OCI-LY1 (cell line): ENCODE results near the gene NOXRED1.
A peak's percentile ranks its signal among the peaks of the same experiment; 100 is the strongest.
"Not testable (repeated sequence)": the region's sequence is repeated elsewhere in the genome, so short reads cannot be mapped to it uniquely, and the experiment has no call there.

Experiments
- H2AFZ ChIP-seq: fragments of 200-600 bp; sonication (generic), shearing (Covaris generic); 2 replicates; pipeline ENCODE4 v1.6.0; 2014; ENCODE audit warnings: antibody characterized with exemption, mild to moderate bottlenecking, low read length
- H3F3A ChIP-seq: fragments of 200-600 bp; sonication (generic), shearing (Covaris generic); 2 replicates; pipeline ENCODE4 v1.6.0; 2014; ENCODE audit warnings: mild to moderate bottlenecking, antibody characterized with exemption, low read length, moderate library complexity; ENCODE audit not compliant: insufficient read depth
- H3K27ac ChIP-seq: fragments of 200-600 bp; sonication (generic); 2 replicates; pipeline ENCODE4 v1.5.1; 2014; ENCODE audit warnings: low read length, mixed run types, mild to moderate bottlenecking, low read depth; ENCODE audit not compliant: poor library complexity, severe bottlenecking
- H3K27me3 ChIP-seq: fragments of 200-600 bp; sonication (generic); 2 replicates; pipeline ENCODE4 v1.6.0; 2014; ENCODE audit warnings: antibody characterized with exemption, mild to moderate bottlenecking, low read length, moderate library complexity; ENCODE audit not compliant: insufficient read depth
- H3K36me3 ChIP-seq: fragments of 200-600 bp; sonication (generic); 2 replicates; pipeline ENCODE4 v1.6.1; 2014; ENCODE audit warnings: mild to moderate bottlenecking, antibody characterized with exemption, low read length, moderate library complexity, mixed read lengths; ENCODE audit not compliant: insufficient read depth
- H3K4me1 ChIP-seq: fragments of 200-600 bp; sonication (generic); 2 replicates; pipeline ENCODE4 v1.5.1; 2014; ENCODE audit warnings: mild to moderate bottlenecking, low read length, moderate library complexity; ENCODE audit not compliant: insufficient read depth, severe bottlenecking
- H3K4me2 ChIP-seq: fragments of 200-600 bp; sonication (generic), shearing (Covaris generic); 2 replicates; pipeline ENCODE4 v1.6.1; 2014; ENCODE audit warnings: low read length
- H3K4me3 ChIP-seq: fragments of 200-600 bp; sonication (generic); 2 replicates; pipeline ENCODE4 v1.5.1; 2014; ENCODE audit warnings: low read length, low read depth, mild to moderate bottlenecking, mixed read lengths; ENCODE audit not compliant: poor library complexity, severe bottlenecking
- H3K79me2 ChIP-seq: fragments of 200-600 bp; shearing (Covaris generic); 2 replicates; pipeline ENCODE4 v1.6.1; 2016; ENCODE audit warnings: mixed run types, low read length, mixed read lengths; ENCODE audit not compliant: insufficient read depth
- H3K9ac ChIP-seq: fragments of 200-600 bp; sonication (generic), shearing (Covaris generic); 2 replicates; pipeline ENCODE4 v1.6.1; 2014; ENCODE audit warnings: mild to moderate bottlenecking, low read length, mixed read lengths
- H3K9me2 ChIP-seq: fragments of 200-600 bp; sonication (generic), shearing (Covaris generic); 2 replicates; pipeline ENCODE4 v1.6.1; 2014; ENCODE audit warnings: low read depth, mild to moderate bottlenecking, low read length, mixed read lengths
- H3K9me3 ChIP-seq: fragments of 200-600 bp; shearing (Covaris generic); 2 replicates; pipeline ENCODE4 v1.6.1; 2014; ENCODE audit warnings: low read length, mixed read lengths
- H4K20me1 ChIP-seq: fragments of 200-600 bp; sonication (generic), shearing (Covaris generic); 2 replicates; pipeline ENCODE4 v1.6.0; 2016; ENCODE audit warnings: mild to moderate bottlenecking, low read length; ENCODE audit not compliant: insufficient read depth
- EZH2 ChIP-seq: fragments of 200-600 bp; sonication (generic), shearing (Covaris generic); IDR thresholded peaks from 2 replicates; pipeline ENCODE4 v1.8.0; 2017; ENCODE audit warnings: borderline replicate concordance, mixed run types, mild to moderate bottlenecking, antibody characterized with exemption, low read length, moderate library complexity, mixed read lengths
- TF ChIP-seq, protein P1 (sequence below): fragments of 200-600 bp; sonication (generic), shearing (Covaris generic); IDR thresholded peaks from 2 replicates; pipeline ENCODE4 v1.5.1; 2017; ENCODE audit warnings: mild to moderate bottlenecking, antibody characterized with exemption, low read length, moderate library complexity, mixed read lengths

Gene NOXRED1

DNA sequence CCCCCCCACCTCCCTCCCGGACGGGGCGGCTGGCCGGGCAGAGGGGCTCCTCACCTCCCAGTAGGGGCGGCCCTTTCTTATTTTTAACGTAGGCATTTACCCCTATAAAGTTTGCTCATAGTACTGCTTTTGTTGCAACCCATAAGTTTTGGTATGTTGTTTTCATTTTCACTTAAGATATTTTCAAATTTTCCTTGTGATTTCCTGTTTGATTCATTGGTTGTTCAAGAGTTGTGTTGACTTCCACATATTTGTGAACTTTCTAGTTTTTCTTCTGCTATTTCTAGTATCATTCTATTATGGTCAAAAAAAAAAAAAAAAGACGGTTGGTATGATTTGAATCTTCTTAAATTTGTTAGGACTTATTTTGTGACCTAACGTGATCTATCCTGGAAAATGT, 6.5 kb downstream of the NOXRED1 start:
- H3K9ac ChIP-seq = no peak overlapping the region
- H3K4me2 ChIP-seq = no peak overlapping the region
- no peaks in the 10 kb centered on the region for H3K79me2 ChIP-seq
- H3F3A ChIP-seq = no peaks in the 10 kb centered on the region
- no peaks in the 10 kb centered on the region for H3K27me3 ChIP-seq
- H3K4me3 ChIP-seq = no peak overlapping the region
- peaks cover 2% of the 10 kb centered on the region; the same call in 1 of the 2 replicates for H3K36me3 ChIP-seq
- H2AFZ ChIP-seq = no peak overlapping the region
- H4K20me1 ChIP-seq = no peaks in the 10 kb centered on the region
- H3K4me1 ChIP-seq = no peaks in the 10 kb centered on the region
- H3K9me3 ChIP-seq = peaks cover 5% of the 10 kb centered on the region; the same call in 1 of the 2 replicates
- no peaks in the 10 kb centered on the region for H3K9me2 ChIP-seq
- no peak for TF ChIP-seq EZH2
- TF ChIP-seq, protein P1, sequence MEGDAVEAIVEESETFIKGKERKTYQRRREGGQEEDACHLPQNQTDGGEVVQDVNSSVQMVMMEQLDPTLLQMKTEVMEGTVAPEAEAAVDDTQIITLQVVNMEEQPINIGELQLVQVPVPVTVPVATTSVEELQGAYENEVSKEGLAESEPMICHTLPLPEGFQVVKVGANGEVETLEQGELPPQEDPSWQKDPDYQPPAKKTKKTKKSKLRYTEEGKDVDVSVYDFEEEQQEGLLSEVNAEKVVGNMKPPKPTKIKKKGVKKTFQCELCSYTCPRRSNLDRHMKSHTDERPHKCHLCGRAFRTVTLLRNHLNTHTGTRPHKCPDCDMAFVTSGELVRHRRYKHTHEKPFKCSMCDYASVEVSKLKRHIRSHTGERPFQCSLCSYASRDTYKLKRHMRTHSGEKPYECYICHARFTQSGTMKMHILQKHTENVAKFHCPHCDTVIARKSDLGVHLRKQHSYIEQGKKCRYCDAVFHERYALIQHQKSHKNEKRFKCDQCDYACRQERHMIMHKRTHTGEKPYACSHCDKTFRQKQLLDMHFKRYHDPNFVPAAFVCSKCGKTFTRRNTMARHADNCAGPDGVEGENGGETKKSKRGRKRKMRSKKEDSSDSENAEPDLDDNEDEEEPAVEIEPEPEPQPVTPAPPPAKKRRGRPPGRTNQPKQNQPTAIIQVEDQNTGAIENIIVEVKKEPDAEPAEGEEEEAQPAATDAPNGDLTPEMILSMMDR = no peak
- no peak overlapping the region for H3K27ac ChIP-seq

DNA sequence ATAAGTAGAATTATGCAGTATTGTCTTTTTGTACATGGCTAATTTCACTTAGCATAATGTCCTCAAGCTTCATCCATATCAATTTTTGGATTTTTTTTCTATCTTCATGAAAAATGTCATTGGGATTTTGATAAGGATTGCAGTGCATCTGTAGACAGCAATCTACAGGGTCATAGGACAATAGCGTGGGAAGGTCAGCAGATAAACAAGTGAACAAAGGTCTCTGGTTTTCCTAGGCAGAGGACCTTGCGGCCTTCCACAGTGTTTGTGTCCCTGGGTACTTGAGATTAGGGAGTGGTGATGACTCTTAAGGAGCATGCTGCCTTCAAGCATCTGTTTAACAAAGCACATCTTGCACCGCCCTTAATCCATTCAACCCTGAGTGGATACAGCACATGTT, 7.2 kb downstream of the NOXRED1 start:
- H3K27me3 ChIP-seq, H3F3A ChIP-seq, H3K9ac ChIP-seq, H4K20me1 ChIP-seq, H2AFZ ChIP-seq, H3K36me3 ChIP-seq, H3K4me1 ChIP-seq, H3K4me2 ChIP-seq, H3K79me2 ChIP-seq, H3K9me2 ChIP-seq, H3K4me3 ChIP-seq, H3K27ac ChIP-seq, H3K9me3 ChIP-seq: not testable (repeated sequence)

DNA sequence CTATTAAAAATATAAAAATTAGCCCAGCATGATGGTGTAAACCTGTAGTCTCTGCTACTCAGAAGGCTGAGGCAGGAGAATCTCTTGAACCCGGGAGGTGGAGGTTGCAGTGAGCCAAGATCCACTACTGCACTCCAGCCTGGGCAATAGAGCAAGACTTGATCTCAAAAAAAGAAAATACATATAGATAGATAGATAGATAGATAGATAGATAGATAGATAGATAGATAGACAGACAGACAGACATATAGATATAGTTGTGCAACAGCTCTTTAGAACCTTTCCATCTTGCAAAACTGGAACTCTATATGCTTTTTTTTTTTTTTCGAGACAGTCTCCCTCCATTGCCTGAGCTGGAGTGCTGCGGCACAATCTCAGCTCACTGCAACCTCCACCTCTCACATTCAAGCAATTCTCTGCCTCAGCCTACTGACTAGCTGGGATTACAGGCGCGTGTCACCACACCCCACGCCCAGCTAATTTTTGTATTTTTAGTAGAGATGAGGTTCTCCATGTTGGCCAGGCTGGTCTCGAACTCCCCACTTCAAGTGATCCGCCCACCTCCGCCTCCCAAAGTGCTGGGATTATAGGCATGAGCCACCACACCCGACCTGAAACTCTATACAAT, 7.8 kb downstream of the NOXRED1 start:
- H2AFZ ChIP-seq, H3K36me3 ChIP-seq, H3K9ac ChIP-seq, H3K27me3 ChIP-seq, H3K4me3 ChIP-seq, H3K9me2 ChIP-seq, H3K4me1 ChIP-seq, H3K4me2 ChIP-seq, H4K20me1 ChIP-seq, H3K9me3 ChIP-seq, H3K27ac ChIP-seq, H3K79me2 ChIP-seq, H3F3A ChIP-seq: not testable (repeated sequence)

DNA sequence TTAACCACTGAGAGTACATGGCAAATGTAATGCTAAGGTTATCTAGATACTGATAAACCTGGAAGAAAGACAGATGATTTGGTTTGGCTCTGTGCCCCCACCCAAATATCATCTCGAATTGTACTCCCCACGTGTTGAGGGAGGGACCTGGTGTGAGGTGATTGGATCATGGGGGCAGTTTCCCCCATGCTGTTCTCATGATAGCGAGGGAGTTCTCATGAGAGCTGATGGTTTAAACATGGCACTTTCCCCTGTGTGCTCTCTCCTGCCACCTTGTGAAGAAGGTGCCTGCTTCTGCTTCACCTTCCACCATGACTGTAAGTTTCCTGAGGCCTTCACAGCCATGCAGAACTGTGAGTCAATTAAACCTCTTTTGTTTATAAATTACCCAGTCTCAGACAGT, 14.2 kb downstream of the NOXRED1 start:
- Histone ChIP-seq H3K79me2 (no peaks in the 10 kb centered on the region), H3F3A (no peaks in the 10 kb centered on the region), H3K4me3 (no peak overlapping the region), H3K27ac (no peak overlapping the region), H3K4me1 (no peaks in the 10 kb centered on the region), H3K36me3 (no peaks in the 10 kb centered on the region), H2AFZ (0 out of 2 replicates have a peak overlapping the region, but pooled peaks have one; percentile 56), H3K9me2 (no peaks in the 10 kb centered on the region), H3K27me3 (no peaks in the 10 kb centered on the region), H3K4me2 (no peak overlapping the region; the same call in 1 of the 2 replicates), H3K9me3 (no peaks in the 10 kb centered on the region), H3K9ac (no peak overlapping the region), H4K20me1 (no peaks in the 10 kb centered on the region)
- TF ChIP-seq, protein P1 = peak; percentile 41; the same call in 1 of the 2 replicates
- TF ChIP-seq EZH2 = no peak
